Measurements from ENCODE around the gene DYSF.

The DYSF gene

DNA sequence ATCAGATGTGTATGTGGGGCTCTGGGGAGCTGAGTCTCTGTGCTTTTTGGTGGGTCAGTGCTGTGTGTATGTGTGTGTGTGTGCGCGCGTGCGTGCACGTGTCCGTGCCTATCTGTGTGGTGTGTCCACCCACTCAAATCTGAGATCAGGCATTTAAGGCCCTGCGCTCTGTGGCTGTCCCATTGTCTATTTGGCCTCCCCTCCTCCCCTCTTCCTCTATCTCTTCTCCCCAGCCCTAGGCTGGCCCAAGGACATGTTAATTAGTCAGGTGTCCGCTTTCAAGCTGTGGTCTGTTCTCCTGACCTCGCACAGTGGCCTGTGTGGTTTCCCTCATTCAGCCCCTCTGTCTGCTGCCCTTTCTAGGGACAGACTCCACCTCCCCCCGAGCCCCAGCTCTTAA is 136.4 kb downstream of the DYSF start:
- no peaks in the 10 kb centered on the region for H3K9me2 ChIP-seq (replicated peaks; ENCODE audit: control insufficient read depth, low read length)
- no peaks in the 10 kb centered on the region for H3K9me3 ChIP-seq (ENCODE audit: control insufficient read depth, insufficient read depth, low read length)
- H3K27me3 ChIP-seq (ENCODE audit: control insufficient read depth, low read length), result no peaks in the 10 kb centered on the region
- H3K4me1 ChIP-seq (ENCODE audit: control insufficient read depth, low read length), result no peaks in the 10 kb centered on the region
- H3K4me2 ChIP-seq (ENCODE audit: low read length), result no peak overlapping the region
- TF ChIP-seq, protein P1, sequence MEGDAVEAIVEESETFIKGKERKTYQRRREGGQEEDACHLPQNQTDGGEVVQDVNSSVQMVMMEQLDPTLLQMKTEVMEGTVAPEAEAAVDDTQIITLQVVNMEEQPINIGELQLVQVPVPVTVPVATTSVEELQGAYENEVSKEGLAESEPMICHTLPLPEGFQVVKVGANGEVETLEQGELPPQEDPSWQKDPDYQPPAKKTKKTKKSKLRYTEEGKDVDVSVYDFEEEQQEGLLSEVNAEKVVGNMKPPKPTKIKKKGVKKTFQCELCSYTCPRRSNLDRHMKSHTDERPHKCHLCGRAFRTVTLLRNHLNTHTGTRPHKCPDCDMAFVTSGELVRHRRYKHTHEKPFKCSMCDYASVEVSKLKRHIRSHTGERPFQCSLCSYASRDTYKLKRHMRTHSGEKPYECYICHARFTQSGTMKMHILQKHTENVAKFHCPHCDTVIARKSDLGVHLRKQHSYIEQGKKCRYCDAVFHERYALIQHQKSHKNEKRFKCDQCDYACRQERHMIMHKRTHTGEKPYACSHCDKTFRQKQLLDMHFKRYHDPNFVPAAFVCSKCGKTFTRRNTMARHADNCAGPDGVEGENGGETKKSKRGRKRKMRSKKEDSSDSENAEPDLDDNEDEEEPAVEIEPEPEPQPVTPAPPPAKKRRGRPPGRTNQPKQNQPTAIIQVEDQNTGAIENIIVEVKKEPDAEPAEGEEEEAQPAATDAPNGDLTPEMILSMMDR (IDR thresholded peaks at IDR 0.05; ENCODE audit: low read depth, low read length, poor library complexity, severe bottlenecking), result no peak
- no peak for TF ChIP-seq EZH2phosphoT487 (IDR thresholded peaks at IDR 0.05; ENCODE audit: borderline replicate concordance, low read length)
- no peaks in the 10 kb centered on the region for H3K36me3 ChIP-seq (ENCODE audit: control insufficient read depth, low read length)
- no peaks in the 10 kb centered on the region for H4K20me1 ChIP-seq (ENCODE audit: control insufficient read depth, insufficient read depth, low read depth, low read length)
- H3K4me3 ChIP-seq (ENCODE audit: low read length), result no peak overlapping the region
- no peaks in the 10 kb centered on the region for H3K79me2 ChIP-seq (ENCODE audit: control insufficient read depth, low read length)
- no peak overlapping the region for H3K27ac ChIP-seq (ENCODE audit: low read depth, low read length)
- no peaks in the 10 kb centered on the region for H3F3A ChIP-seq (ENCODE audit: control insufficient read depth, insufficient read depth)

DNA sequence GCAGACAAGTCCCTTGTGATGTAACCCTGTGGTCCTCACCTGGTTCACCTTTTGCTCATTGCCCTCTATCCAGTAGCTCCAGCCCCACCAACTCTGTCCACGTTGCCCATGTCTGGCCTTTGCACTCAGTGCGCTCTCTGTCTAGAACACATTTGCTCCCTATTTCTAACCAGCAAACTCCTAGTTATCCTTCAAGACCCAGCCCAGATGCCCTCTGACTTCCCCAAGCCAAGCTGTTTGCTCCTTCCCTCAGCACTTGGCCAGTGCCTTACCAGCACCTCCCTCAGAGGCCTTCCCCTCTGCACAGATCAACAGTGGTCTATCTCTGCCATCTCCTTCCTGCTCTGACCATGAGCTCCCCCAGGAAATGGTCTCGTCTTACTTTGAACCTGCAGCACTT is 137.7 kb downstream of the DYSF start:
- Histone ChIP-seq H3K4me1 (ENCODE audit: control insufficient read depth, low read length) (no peaks in the 10 kb centered on the region), H3K9me2 (replicated peaks; ENCODE audit: control insufficient read depth, low read length) (no peaks in the 10 kb centered on the region), H3K9me3 (ENCODE audit: control insufficient read depth, insufficient read depth, low read length) (no peaks in the 10 kb centered on the region), H3K36me3 (ENCODE audit: control insufficient read depth, low read length) (no peaks in the 10 kb centered on the region), H3K79me2 (ENCODE audit: control insufficient read depth, low read length) (no peaks in the 10 kb centered on the region), H3K27ac (ENCODE audit: low read depth, low read length) (no peak overlapping the region), H4K20me1 (ENCODE audit: control insufficient read depth, insufficient read depth, low read depth, low read length) (no peaks in the 10 kb centered on the region), H3K27me3 (ENCODE audit: control insufficient read depth, low read length) (no peaks in the 10 kb centered on the region), H3K4me2 (ENCODE audit: low read length) (no peak overlapping the region), H3F3A (ENCODE audit: control insufficient read depth, insufficient read depth) (no peaks in the 10 kb centered on the region), H3K4me3 (ENCODE audit: low read length) (no peak overlapping the region)
- TF ChIP-seq EZH2phosphoT487 (IDR thresholded peaks at IDR 0.05; ENCODE audit: borderline replicate concordance, low read length), result no peak
- TF ChIP-seq, protein P1 (IDR thresholded peaks at IDR 0.05; ENCODE audit: low read depth, low read length, poor library complexity, severe bottlenecking), result no peak

DNA sequence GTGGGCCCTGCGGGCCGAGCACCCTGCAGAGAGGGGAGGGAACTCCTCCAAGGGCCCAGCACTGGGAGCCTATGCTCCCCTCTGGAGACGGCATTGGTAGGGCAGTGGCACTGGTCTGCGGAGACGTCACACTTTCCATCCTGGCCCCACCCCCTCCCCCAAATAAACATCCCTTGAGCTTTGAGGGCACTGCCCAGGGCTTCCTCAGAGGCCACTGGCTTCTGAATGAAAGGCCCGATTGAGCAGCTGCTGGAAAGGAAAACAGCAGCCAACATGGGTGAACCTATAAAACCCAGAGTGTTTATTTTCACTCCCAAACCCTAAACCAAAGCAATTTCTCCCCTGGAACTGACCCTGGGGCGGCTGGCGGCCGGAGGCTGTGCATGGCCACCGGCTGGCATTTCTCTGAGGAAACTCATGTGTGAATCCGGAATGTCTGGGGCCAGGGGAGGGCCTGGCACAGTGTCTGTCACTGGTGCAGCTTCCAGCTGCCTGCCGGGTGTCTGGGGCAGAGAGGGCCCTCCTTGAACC is 138.9 kb downstream of the DYSF start:
- no peak overlapping the region for H3K27ac ChIP-seq (ENCODE audit: low read depth, low read length)
- no peak overlapping the region for H3K4me3 ChIP-seq (ENCODE audit: low read length)
- no peak overlapping the region for H3K4me2 ChIP-seq (ENCODE audit: low read length)

More for the DNA sequence above, 138.9 kb downstream of the DYSF start:
- Histone ChIP-seq H3K27me3 (ENCODE audit: control insufficient read depth, low read length) (no peaks in the 10 kb centered on the region), H3K9me2 (replicated peaks; ENCODE audit: control insufficient read depth, low read length) (no peaks in the 10 kb centered on the region), H3K36me3 (ENCODE audit: control insufficient read depth, low read length) (no peaks in the 10 kb centered on the region), H3F3A (ENCODE audit: control insufficient read depth, insufficient read depth) (no peaks in the 10 kb centered on the region), H3K4me1 (ENCODE audit: control insufficient read depth, low read length) (no peaks in the 10 kb centered on the region), H4K20me1 (ENCODE audit: control insufficient read depth, insufficient read depth, low read depth, low read length) (no peaks in the 10 kb centered on the region), H3K79me2 (ENCODE audit: control insufficient read depth, low read length) (no peaks in the 10 kb centered on the region), H3K9me3 (ENCODE audit: control insufficient read depth, insufficient read depth, low read length) (no peaks in the 10 kb centered on the region)
- TF ChIP-seq EZH2phosphoT487 (IDR thresholded peaks at IDR 0.05; ENCODE audit: borderline replicate concordance, low read length), result no peak
- TF ChIP-seq, protein P1 (IDR thresholded peaks at IDR 0.05; ENCODE audit: low read depth, low read length, poor library complexity, severe bottlenecking), result no peak
